ENCODE data around the gene MREG. TPM values are rescaled to one million over a fixed set of nuclear protein-coding genes. Genes with fewer than 3 reads are reported as not detected.

Gene MREG
- total RNA-seq, 1 donor from 2014 or later = 1.8 TPM

DNA sequence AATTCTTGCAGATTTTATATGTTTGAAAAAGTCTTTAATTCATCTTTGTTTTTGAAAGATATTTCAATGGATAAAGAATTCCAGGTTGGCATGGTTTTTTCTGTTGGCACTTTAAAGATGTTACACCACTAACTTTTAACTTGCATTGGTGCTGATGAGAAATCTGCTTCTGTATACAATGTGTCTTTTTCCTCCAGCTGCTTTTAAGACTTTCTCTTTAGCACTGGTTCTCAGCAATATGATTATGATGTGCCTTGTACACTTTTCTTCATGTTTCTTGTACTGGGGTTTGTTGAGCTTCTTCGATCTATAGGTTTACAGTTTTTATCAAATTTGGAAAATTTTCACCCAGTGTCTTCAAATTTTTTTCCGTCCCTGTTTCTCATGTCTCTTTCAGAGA, 39.1 kb upstream of the MREG start:
- no peak overlapping the region for H3K27ac Mint-ChIP-seq (ENCODE audit: unreplicated experiment)
- DNase-seq (ENCODE audit: low spot score) = no peak
- H3K4me3 Mint-ChIP-seq (ENCODE audit: unreplicated experiment) = no peak overlapping the region
- H3K9me3 Mint-ChIP-seq (ENCODE audit: low read depth) = peaks cover 4% of the 10 kb centered on the region
- peaks cover 2% of the 10 kb centered on the region for H3K4me1 Mint-ChIP-seq (ENCODE audit: low read depth)
- TF ChIP-seq, protein P1, sequence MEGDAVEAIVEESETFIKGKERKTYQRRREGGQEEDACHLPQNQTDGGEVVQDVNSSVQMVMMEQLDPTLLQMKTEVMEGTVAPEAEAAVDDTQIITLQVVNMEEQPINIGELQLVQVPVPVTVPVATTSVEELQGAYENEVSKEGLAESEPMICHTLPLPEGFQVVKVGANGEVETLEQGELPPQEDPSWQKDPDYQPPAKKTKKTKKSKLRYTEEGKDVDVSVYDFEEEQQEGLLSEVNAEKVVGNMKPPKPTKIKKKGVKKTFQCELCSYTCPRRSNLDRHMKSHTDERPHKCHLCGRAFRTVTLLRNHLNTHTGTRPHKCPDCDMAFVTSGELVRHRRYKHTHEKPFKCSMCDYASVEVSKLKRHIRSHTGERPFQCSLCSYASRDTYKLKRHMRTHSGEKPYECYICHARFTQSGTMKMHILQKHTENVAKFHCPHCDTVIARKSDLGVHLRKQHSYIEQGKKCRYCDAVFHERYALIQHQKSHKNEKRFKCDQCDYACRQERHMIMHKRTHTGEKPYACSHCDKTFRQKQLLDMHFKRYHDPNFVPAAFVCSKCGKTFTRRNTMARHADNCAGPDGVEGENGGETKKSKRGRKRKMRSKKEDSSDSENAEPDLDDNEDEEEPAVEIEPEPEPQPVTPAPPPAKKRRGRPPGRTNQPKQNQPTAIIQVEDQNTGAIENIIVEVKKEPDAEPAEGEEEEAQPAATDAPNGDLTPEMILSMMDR (IDR thresholded peaks at IDR 0.05) = no peak
- H3K27me3 Mint-ChIP-seq (ENCODE audit: low read depth) = no peaks in the 10 kb centered on the region
- peaks cover 4% of the 10 kb centered on the region for H3K36me3 Mint-ChIP-seq (ENCODE audit: low read depth)

DNA sequence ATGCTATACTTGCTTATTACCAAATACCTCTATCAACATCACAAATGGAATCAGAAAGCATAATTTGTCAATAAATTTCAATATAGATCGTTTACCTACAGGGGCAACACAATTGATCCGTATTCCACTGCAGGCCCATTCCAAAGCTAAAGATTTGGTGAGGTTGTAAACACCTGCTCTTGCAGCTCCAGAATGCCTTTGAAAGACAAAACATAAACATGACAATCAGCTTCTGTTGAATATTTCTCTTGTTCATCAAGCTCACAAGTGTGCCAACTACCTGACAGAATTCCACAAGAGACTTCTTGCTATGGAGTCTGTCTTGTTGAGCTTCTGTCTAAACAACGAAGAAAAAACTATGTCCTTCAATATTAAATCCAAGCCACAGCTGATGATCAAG, 38.0 kb upstream of the MREG start:
- Mint-ChIP-seq H3K36me3 (ENCODE audit: low read depth) (peaks cover 4% of the 10 kb centered on the region), H3K9me3 (ENCODE audit: low read depth) (peaks cover 4% of the 10 kb centered on the region), H3K4me1 (ENCODE audit: low read depth) (no peaks in the 10 kb centered on the region), H3K27ac (ENCODE audit: unreplicated experiment) (no peak overlapping the region), H3K27me3 (ENCODE audit: low read depth) (no peaks in the 10 kb centered on the region), H3K4me3 (ENCODE audit: unreplicated experiment) (no peak overlapping the region)
- DNase-seq (ENCODE audit: low spot score) = no peak
- TF ChIP-seq, protein P1 (IDR thresholded peaks at IDR 0.05) = no peak

DNA sequence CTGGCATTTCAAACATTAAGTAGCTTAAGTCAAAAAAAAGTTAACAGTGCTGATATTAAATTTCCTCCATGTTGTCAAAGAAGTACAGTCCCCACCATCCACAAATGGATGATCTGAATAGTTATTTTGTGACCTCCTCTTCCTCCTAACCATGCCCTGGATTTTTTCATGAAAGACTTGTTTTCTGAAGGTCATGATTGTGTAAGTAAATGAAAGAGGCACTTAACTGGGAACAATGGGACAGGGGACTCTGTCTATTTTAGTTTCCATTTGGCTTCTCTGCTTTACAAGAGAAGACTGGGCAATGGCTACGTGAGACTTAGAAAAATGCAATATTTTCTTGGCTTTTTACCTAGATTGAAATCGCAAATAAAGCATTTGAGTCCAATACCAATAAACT, 36.1 kb upstream of the MREG start:
- TF ChIP-seq, protein P1 (IDR thresholded peaks at IDR 0.05) = no peak
- no peak overlapping the region for H3K27ac Mint-ChIP-seq (ENCODE audit: unreplicated experiment)
- peaks cover 4% of the 10 kb centered on the region for H3K9me3 Mint-ChIP-seq (ENCODE audit: low read depth)
- no peak for DNase-seq (ENCODE audit: low spot score)
- peaks cover 2% of the 10 kb centered on the region for H3K36me3 Mint-ChIP-seq (ENCODE audit: low read depth)
- no peaks in the 10 kb centered on the region for H3K27me3 Mint-ChIP-seq (ENCODE audit: low read depth)
- H3K4me1 Mint-ChIP-seq (ENCODE audit: low read depth) = no peaks in the 10 kb centered on the region
- no peak overlapping the region for H3K4me3 Mint-ChIP-seq (ENCODE audit: unreplicated experiment)

DNA sequence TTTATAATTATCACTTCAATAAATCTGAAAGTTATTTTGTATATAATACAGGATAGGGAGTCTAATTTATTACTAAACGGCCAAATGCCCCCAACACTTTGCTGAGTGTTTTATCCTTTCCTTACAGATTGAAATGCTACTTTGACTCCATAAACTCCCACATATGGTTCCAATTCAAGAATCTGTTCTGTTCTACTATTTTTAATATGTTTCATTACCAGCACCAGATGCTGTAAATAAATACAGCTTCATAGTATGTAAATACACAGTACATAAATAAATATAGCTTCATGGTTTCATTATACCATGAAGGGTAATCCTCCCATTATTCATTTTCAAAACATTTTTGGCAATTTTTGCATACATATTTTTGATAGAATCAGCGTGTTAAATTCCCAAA, 34.0 kb upstream of the MREG start:
- Mint-ChIP-seq H3K9me3 (ENCODE audit: low read depth) (peaks cover under 1% of the 10 kb centered on the region), H3K36me3 (ENCODE audit: low read depth) (peaks cover under 1% of the 10 kb centered on the region), H3K27me3 (ENCODE audit: low read depth) (no peaks in the 10 kb centered on the region), H3K4me1 (ENCODE audit: low read depth) (no peaks in the 10 kb centered on the region), H3K4me3 (ENCODE audit: unreplicated experiment) (no peak overlapping the region), H3K27ac (ENCODE audit: unreplicated experiment) (no peak overlapping the region)
- TF ChIP-seq, protein P1 (IDR thresholded peaks at IDR 0.05) = no peak
- no peak for DNase-seq (ENCODE audit: low spot score)

DNA sequence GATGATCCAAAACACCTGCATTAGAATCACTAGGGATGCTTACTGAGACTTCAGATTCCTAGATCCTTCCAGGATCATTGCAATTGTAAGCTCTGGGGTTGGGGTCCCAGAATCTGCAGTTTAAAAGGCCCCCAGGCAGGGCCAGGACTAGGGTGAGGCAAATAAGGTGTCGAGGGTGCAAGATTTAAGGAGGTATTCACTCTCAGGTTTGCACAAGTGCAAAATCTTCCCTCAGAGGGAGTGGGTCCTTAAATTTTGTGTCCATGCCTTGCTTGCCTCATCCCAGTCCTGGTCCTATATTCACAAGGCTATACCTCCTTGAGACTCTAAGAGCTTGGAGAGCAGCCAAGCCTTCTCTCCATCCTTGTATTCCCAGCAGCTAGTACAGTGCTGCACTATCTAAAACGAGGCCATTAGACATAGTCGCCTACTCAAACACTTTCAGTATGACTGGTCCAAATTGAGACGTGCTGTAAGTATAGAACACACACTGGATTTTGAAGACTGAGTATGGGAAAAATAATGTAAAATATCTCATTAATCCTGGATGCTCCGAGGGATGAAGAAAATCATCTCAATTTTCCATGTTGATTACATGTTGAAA, 31.6 kb upstream of the MREG start:
- H3K36me3 Mint-ChIP-seq (ENCODE audit: low read depth) = no peaks in the 10 kb centered on the region
- no peaks in the 10 kb centered on the region for H3K9me3 Mint-ChIP-seq (ENCODE audit: low read depth)
- H3K27ac Mint-ChIP-seq (ENCODE audit: unreplicated experiment) = no peak overlapping the region
- H3K27me3 Mint-ChIP-seq (ENCODE audit: low read depth) = no peaks in the 10 kb centered on the region
- TF ChIP-seq, protein P1 (IDR thresholded peaks at IDR 0.05) = no peak
- no peak overlapping the region for H3K4me3 Mint-ChIP-seq (ENCODE audit: unreplicated experiment)
- H3K4me1 Mint-ChIP-seq (ENCODE audit: low read depth) = no peaks in the 10 kb centered on the region
- DNase-seq (ENCODE audit: low spot score) = no peak
